WTC11 (cell line): ENCODE measurements around the gene CIBAR2. TPM values are rescaled to one million over a fixed set of nuclear protein-coding genes. Genes with fewer than 3 reads are reported as not detected.

Experiments used
- ATAC-seq: fragments of 200-7000 bp; cut with Tn5 transposase; 2 replicates; pipeline ENCODE4 v1.10.0; 2021; ENCODE audit warnings: mild to moderate bottlenecking, moderate library complexity
- CTCF ChIA-PET: fragments of 300-600 bp; sonication (Branson Sonifier 250); formaldehyde crosslinking; loops from one replicate; lab custom pipeline; 2021; ENCODE audit warnings: antibody characterized with exemption; lab: Charles Lee
- POLR2A ChIA-PET: fragments of 350-600 bp; sonication (Branson Sonifier 250); formaldehyde crosslinking; loops from one replicate; lab custom pipeline; 2021; ENCODE audit warnings: antibody characterized with exemption; lab: Charles Lee
- DNase-seq: peaks from one replicate; pipeline ENCODE4 v3.0.0; 2021; ENCODE audit warnings: low spot score
- H3K27ac Mint-ChIP-seq: 2 replicates; pipeline ENCODE4 v1.8.0; 2021; ENCODE audit warnings: mixed read lengths
- H3K27me3 Mint-ChIP-seq: 2 replicates; pipeline ENCODE4 v1.8.0; 2021; ENCODE audit warnings: low read depth, mild to moderate bottlenecking, moderate library complexity, mixed read lengths
- H3K36me3 Mint-ChIP-seq: 2 replicates; pipeline ENCODE4 v1.8.0; 2021; ENCODE audit warnings: mixed read lengths
- H3K4me1 Mint-ChIP-seq: 2 replicates; pipeline ENCODE4 v1.8.0; 2022; ENCODE audit warnings: mixed read lengths
- H3K4me3 Mint-ChIP-seq: 2 replicates; pipeline ENCODE4 v1.8.0; 2021; ENCODE audit warnings: mild to moderate bottlenecking, moderate library complexity, mixed read lengths
- H3K9me3 Mint-ChIP-seq: 2 replicates; pipeline ENCODE4 v1.8.0; 2021; ENCODE audit warnings: mixed read lengths
- ELF4 ChIP-seq: sonication (generic); formaldehyde crosslinking; IDR thresholded peaks from 2 replicates; pipeline ENCODE4 v1.8.1; 2022; ENCODE audit warnings: low read depth, mild to moderate bottlenecking, moderate library complexity, missing genetic modification reagents
- JAZF1 ChIP-seq: fragments of 250-450 bp; sonication (Bioruptor Pico); IDR thresholded peaks from 2 replicates; pipeline ENCODE4 v1.9.0; 2021; ENCODE audit warnings: moderate library complexity, mild to moderate bottlenecking, inconsistent platforms
- KAT7 ChIP-seq: sonication (generic); formaldehyde crosslinking; IDR thresholded peaks from 2 replicates; pipeline ENCODE4 v1.8.1; 2023; ENCODE audit warnings: missing genetic modification reagents, mild to moderate bottlenecking, borderline replicate concordance
- MXD4 ChIP-seq: fragments of 250-450 bp; sonication (Bioruptor Pico); IDR thresholded peaks from 2 replicates; pipeline ENCODE4 v1.8.0; 2021; ENCODE audit warnings: mild to moderate bottlenecking, moderate library complexity, borderline replicate concordance
- NFYB ChIP-seq: sonication (generic); formaldehyde crosslinking; conservative IDR thresholded peaks from 2 replicates; pipeline ENCODE4 v1.8.0; 2022; ENCODE audit warnings: low read depth, missing genetic modification reagents
- NR2C2 ChIP-seq: sonication (generic); formaldehyde crosslinking; IDR thresholded peaks from 2 replicates; pipeline ENCODE4 v1.8.0; 2022; ENCODE audit warnings: mild to moderate bottlenecking, missing genetic modification reagents
- RORB ChIP-seq: fragments of 250-450 bp; sonication (Bioruptor Pico); IDR thresholded peaks from 2 replicates; pipeline ENCODE4 v1.9.0; 2021; ENCODE audit warnings: mild to moderate bottlenecking
- TEAD1 ChIP-seq: sonication (generic); formaldehyde crosslinking; IDR thresholded peaks from 2 replicates; pipeline ENCODE4 v1.8.0; 2022; ENCODE audit warnings: mild to moderate bottlenecking, missing genetic modification reagents
- ZNF121 ChIP-seq: sonication (generic); formaldehyde crosslinking; IDR thresholded peaks from 2 replicates; pipeline ENCODE4 v1.8.0; 2023; ENCODE audit warnings: missing genetic modification reagents
- ZNF263 ChIP-seq: sonication (generic); formaldehyde crosslinking; IDR thresholded peaks from 2 replicates; pipeline ENCODE4 v1.8.1; 2022; ENCODE audit warnings: low read depth, mild to moderate bottlenecking, moderate library complexity, missing genetic modification reagents
- ZNF396 ChIP-seq: fragments of 250-450 bp; sonication (Bioruptor Pico); IDR thresholded peaks from 2 replicates; pipeline ENCODE4 v1.8.0; 2021; ENCODE audit warnings: mild to moderate bottlenecking, moderate library complexity, borderline replicate concordance
- total RNA-seq: library from RNA; stranded (reverse); gene quantifications from 3 replicates; pipeline ENCODE4 v1.2.3, GENCODE V29; 2021
- TF ChIP-seq, protein P1 (sequence below): sonication (generic); formaldehyde crosslinking; IDR thresholded peaks from 2 replicates; pipeline ENCODE4 v1.8.1; 2023; ENCODE audit warnings: mild to moderate bottlenecking, missing genetic modification reagents, moderate library complexity
- TF ChIP-seq, protein P2 (sequence below): fragments of 250-450 bp; sonication (Bioruptor Pico); IDR thresholded peaks from 2 replicates; pipeline ENCODE4 v1.8.0; 2021; ENCODE audit warnings: mild to moderate bottlenecking
- TF ChIP-seq, protein P3 (sequence below): sonication (generic); formaldehyde crosslinking; IDR thresholded peaks from 2 replicates; pipeline ENCODE4 v1.8.0; 2023; ENCODE audit warnings: mild to moderate bottlenecking, missing genetic modification reagents
- TF ChIP-seq, protein P4 (sequence below): fragments of 200-600 bp; IDR thresholded peaks from 2 replicates; pipeline ENCODE4 v1.8.0; 2022; ENCODE audit warnings: antibody characterized with exemption
- TF ChIP-seq, protein P5 (sequence below): sonication (generic); formaldehyde crosslinking; IDR thresholded peaks from 2 replicates; pipeline ENCODE4 v1.8.0; 2023; ENCODE audit warnings: missing genetic modification reagents
- TF ChIP-seq, protein P6 (sequence below): sonication (generic); formaldehyde crosslinking; IDR thresholded peaks from 2 replicates; pipeline ENCODE4 v1.8.1; 2022; ENCODE audit warnings: low read depth, missing genetic modification reagents, borderline replicate concordance

Gene CIBAR2
- total RNA-seq, 1 experiment from 2014 or later = not detected

DNA sequence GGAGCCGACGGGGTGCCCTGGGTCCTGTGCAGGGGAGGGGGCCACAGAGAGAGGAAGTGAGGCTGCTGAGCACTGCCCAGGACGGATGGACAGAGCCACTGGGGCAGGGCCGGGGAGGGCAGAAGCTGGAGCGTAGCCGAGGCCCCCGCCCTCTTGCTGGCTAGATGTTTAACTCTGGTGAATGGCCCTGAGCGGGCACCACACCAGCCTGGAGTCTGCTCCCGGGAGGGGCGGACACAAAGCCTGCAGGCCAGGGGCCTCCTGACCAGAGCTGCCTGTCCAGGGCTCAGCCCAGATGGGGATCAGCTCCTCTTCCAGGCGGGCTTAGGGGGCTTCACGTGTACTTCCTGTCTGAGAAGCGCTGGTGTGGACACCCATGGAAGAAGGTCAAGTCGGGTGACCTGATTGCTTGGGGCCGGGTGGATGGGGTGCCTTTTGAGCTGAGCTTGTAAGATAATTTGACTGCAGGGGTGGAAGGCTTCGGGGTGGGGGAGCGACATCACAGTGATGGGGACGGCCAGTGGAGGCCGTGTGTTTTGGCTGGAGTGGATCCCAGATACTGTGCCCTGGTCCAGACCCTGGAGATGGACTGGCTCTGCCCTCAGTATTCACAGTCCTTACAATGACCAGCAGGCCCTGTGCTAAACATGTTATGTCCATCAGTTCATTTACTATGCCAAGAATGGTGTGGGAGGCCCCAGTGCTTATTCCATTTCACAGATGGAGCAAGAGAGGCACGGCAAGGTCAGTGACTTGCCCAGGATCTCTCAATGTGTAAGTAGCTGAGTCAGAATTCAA is 33.7 kb upstream of the CIBAR2 start (continued):
- TF ChIP-seq, protein P1, sequence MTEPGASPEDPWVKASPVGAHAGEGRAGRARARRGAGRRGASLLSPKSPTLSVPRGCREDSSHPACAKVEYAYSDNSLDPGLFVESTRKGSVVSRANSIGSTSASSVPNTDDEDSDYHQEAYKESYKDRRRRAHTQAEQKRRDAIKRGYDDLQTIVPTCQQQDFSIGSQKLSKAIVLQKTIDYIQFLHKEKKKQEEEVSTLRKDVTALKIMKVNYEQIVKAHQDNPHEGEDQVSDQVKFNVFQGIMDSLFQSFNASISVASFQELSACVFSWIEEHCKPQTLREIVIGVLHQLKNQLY (CRISPR knock-in tag) = no peak
- TF ChIP-seq, protein P2, sequence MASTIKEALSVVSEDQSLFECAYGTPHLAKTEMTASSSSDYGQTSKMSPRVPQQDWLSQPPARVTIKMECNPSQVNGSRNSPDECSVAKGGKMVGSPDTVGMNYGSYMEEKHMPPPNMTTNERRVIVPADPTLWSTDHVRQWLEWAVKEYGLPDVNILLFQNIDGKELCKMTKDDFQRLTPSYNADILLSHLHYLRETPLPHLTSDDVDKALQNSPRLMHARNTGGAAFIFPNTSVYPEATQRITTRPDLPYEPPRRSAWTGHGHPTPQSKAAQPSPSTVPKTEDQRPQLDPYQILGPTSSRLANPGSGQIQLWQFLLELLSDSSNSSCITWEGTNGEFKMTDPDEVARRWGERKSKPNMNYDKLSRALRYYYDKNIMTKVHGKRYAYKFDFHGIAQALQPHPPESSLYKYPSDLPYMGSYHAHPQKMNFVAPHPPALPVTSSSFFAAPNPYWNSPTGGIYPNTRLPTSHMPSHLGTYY (CRISPR knock-in tag) = no peak
- TF ChIP-seq, protein P3, sequence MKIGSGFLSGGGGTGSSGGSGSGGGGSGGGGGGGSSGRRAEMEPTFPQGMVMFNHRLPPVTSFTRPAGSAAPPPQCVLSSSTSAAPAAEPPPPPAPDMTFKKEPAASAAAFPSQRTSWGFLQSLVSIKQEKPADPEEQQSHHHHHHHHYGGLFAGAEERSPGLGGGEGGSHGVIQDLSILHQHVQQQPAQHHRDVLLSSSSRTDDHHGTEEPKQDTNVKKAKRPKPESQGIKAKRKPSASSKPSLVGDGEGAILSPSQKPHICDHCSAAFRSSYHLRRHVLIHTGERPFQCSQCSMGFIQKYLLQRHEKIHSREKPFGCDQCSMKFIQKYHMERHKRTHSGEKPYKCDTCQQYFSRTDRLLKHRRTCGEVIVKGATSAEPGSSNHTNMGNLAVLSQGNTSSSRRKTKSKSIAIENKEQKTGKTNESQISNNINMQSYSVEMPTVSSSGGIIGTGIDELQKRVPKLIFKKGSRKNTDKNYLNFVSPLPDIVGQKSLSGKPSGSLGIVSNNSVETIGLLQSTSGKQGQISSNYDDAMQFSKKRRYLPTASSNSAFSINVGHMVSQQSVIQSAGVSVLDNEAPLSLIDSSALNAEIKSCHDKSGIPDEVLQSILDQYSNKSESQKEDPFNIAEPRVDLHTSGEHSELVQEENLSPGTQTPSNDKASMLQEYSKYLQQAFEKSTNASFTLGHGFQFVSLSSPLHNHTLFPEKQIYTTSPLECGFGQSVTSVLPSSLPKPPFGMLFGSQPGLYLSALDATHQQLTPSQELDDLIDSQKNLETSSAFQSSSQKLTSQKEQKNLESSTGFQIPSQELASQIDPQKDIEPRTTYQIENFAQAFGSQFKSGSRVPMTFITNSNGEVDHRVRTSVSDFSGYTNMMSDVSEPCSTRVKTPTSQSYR = no peak
- TF ChIP-seq, protein P4, sequence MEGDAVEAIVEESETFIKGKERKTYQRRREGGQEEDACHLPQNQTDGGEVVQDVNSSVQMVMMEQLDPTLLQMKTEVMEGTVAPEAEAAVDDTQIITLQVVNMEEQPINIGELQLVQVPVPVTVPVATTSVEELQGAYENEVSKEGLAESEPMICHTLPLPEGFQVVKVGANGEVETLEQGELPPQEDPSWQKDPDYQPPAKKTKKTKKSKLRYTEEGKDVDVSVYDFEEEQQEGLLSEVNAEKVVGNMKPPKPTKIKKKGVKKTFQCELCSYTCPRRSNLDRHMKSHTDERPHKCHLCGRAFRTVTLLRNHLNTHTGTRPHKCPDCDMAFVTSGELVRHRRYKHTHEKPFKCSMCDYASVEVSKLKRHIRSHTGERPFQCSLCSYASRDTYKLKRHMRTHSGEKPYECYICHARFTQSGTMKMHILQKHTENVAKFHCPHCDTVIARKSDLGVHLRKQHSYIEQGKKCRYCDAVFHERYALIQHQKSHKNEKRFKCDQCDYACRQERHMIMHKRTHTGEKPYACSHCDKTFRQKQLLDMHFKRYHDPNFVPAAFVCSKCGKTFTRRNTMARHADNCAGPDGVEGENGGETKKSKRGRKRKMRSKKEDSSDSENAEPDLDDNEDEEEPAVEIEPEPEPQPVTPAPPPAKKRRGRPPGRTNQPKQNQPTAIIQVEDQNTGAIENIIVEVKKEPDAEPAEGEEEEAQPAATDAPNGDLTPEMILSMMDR = no peak
- no peak for TF ChIP-seq ZNF263 (CRISPR knock-in tag)
- TF ChIP-seq, all 79 proteins: peak for 0

DNA sequence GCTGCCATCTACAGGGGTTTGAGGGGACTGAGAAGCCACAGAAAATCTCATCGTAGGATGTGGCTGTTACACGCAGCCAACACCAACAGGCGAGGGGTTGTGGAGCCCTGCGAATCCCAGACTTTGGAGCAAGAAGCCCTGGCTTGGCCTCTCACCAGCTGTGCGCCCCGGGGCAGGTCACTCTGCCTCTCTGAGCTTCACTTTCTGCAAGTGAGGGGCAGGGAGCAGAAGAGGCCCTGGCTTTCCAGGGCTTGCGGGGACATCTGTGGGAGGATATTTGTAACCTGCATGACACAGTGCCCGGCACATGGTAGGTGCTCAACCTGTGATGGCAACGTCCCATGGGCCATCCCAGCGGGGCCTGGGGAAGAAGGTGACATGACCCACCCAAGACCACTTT is 32.9 kb upstream of the CIBAR2 start:
- Mint-ChIP-seq H3K9me3 (no peaks in the 10 kb centered on the region), H3K4me1 (peaks cover 15% of the 10 kb centered on the region), H3K36me3 (no peaks in the 10 kb centered on the region), H3K27ac (no peak overlapping the region; the same call in 1 of the 2 replicates), H3K4me3 (no peak overlapping the region), H3K27me3 (no peaks in the 10 kb centered on the region)
- POLR2A ChIA-PET = no interaction called here
- no peak for TF ChIP-seq KAT7 (CRISPR knock-in tag)
- no peak for TF ChIP-seq JAZF1 (CRISPR knock-in tag)
- no peak for TF ChIP-seq ZNF396
- no peak for TF ChIP-seq NR2C2 (CRISPR knock-in tag)
- no peak for ATAC-seq
- CTCF ChIA-PET = no interaction called here
- DNase-seq = no peak

DNA sequence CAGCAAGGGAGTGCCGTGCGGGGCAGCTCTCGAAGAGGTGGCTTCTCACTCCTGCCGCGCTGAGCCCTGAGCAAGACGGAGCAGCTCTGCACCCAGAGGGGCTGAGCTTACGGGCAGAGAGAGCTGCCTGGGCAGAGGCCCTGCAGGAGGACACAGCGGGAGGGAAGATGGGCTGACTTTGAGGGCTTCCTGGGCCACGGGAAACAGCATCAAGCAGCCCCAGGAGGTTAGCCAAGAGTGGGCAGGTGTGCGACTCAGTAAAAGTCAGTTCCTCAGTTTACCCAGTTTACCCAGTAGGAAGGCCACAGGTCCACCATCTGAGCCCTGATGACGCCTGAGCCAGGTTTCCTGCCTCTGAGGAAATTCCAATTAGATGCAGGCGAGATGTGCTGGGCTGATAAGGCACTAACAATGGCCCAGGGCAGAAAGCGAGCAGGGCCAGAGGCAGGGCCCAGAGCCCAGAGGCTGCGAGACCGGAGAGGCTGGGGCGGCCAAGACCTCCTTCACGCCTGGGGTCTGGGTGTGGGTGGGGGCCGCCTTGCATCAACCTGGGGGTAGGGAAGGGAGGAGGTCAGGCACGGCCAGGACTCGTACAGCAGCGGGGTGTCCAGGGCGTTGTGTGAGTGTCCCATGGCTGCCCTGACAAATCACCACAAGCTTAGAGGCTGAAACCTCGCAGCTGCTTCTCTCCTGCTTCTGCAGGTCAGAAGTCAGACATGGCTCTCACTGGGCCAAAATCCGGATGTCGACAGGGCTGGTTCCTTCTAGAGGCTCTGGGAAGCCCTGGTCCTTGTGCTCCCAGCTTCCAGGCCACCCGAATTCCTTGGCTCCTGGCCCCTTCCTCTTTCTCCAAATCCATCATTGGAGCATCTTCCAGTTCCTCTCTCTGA is 32.0 kb upstream of the CIBAR2 start:
- DNase-seq = no peak
- H3K4me3 Mint-ChIP-seq = no peak overlapping the region
- H3K27me3 Mint-ChIP-seq = no peaks in the 10 kb centered on the region; the same call in 1 of the 2 replicates
- H3K36me3 Mint-ChIP-seq = no peaks in the 10 kb centered on the region
- 0 out of 2 replicates have a peak overlapping the region, but pooled peaks have one; percentile 49 for H3K27ac Mint-ChIP-seq
- no peak for ATAC-seq
- CTCF ChIA-PET = interaction anchor here (1.0 to 1.8 kb wide), 2 partner anchors 9 to 29 kb away, joined by 3 to 12 read pairs; no protein-coding TSS in a partner anchor
- peaks cover 15% of the 10 kb centered on the region for H3K4me1 Mint-ChIP-seq
- H3K9me3 Mint-ChIP-seq = no peaks in the 10 kb centered on the region
- POLR2A ChIA-PET = no interaction called here
- TF ChIP-seq, protein P2 (CRISPR knock-in tag) = no peak
- TF ChIP-seq ELF4 (no peak), TEAD1 (CRISPR knock-in tag) (no peak), ZNF121 (no peak), MXD4 (CRISPR knock-in tag) (no peak), NFYB (CRISPR knock-in tag) (no peak), RORB (CRISPR knock-in tag) (no peak), NR2C2 (CRISPR knock-in tag) (no peak)
- TF ChIP-seq, protein P5, sequence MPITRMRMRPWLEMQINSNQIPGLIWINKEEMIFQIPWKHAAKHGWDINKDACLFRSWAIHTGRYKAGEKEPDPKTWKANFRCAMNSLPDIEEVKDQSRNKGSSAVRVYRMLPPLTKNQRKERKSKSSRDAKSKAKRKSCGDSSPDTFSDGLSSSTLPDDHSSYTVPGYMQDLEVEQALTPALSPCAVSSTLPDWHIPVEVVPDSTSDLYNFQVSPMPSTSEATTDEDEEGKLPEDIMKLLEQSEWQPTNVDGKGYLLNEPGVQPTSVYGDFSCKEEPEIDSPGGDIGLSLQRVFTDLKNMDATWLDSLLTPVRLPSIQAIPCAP = no peak
- TF ChIP-seq, protein P4 = no peak
- TF ChIP-seq, protein P6, sequence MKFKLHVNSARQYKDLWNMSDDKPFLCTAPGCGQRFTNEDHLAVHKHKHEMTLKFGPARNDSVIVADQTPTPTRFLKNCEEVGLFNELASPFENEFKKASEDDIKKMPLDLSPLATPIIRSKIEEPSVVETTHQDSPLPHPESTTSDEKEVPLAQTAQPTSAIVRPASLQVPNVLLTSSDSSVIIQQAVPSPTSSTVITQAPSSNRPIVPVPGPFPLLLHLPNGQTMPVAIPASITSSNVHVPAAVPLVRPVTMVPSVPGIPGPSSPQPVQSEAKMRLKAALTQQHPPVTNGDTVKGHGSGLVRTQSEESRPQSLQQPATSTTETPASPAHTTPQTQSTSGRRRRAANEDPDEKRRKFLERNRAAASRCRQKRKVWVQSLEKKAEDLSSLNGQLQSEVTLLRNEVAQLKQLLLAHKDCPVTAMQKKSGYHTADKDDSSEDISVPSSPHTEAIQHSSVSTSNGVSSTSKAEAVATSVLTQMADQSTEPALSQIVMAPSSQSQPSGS (CRISPR knock-in tag) = no peak
